ENCODE data around the gene TSPAN1.

DNA sequence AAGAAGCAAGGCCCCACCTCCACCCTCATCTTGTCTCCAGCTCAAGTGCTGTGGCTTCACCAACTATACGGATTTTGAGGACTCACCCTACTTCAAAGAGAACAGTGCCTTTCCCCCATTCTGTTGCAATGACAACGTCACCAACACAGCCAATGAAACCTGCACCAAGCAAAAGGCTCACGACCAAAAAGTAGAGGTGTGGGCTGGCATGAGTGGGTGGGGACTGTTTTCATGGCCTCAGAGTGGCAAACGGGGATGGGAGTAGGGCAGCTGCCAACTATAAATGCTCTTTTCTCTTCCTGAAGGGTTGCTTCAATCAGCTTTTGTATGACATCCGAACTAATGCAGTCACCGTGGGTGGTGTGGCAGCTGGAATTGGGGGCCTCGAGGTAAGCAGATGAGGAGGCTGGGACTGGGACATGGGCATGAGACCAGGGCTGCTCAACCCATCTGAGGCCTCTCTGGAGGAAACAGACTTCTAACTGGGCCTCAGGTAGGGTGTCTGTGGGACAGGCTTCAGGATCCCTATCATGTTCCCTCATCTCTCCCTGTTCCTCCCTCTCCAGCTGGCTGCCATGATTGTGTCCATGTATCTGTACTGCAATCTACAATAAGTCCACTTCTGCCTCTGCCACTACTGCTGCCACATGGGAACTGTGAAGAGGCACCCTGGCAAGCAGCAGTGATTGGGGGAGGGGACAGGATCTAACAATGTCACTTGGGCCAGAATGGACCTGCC lies 10.2 kb downstream of the TSPAN1 start:
- TF ChIP-seq, protein P1, sequence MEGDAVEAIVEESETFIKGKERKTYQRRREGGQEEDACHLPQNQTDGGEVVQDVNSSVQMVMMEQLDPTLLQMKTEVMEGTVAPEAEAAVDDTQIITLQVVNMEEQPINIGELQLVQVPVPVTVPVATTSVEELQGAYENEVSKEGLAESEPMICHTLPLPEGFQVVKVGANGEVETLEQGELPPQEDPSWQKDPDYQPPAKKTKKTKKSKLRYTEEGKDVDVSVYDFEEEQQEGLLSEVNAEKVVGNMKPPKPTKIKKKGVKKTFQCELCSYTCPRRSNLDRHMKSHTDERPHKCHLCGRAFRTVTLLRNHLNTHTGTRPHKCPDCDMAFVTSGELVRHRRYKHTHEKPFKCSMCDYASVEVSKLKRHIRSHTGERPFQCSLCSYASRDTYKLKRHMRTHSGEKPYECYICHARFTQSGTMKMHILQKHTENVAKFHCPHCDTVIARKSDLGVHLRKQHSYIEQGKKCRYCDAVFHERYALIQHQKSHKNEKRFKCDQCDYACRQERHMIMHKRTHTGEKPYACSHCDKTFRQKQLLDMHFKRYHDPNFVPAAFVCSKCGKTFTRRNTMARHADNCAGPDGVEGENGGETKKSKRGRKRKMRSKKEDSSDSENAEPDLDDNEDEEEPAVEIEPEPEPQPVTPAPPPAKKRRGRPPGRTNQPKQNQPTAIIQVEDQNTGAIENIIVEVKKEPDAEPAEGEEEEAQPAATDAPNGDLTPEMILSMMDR (IDR thresholded peaks at IDR 0.05) = no peak
- TF ChIP-seq POLR2A (IDR thresholded peaks at IDR 0.05) (no peak), POLR2AphosphoS5 (IDR thresholded peaks at IDR 0.05) (no peak)
